SK-N-SH (cell line): ENCODE measurements around the gene ASIC2. TPM values are rescaled to one million over a fixed set of nuclear protein-coding genes. Genes with fewer than 3 reads are reported as not detected.

Experiments used
- CTCF ChIA-PET: fragments of 300-600, 350-600 bp; formaldehyde crosslinking; extraction: SDS; loops from one replicate; lab custom pipeline; 2021; lab: Yijun Ruan, JAX
- POLR2A ChIA-PET: fragments of 350-600 bp; sonication (Branson Sonifier 250); formaldehyde crosslinking; extraction: SDS; loops from one replicate; lab custom pipeline; 2020; ENCODE audit warnings: antibody characterized with exemption, inconsistent platforms; lab: Yijun Ruan, JAX
- DNase-seq: peaks from one replicate; pipeline ENCODE4 v3.0.0; 2012
- H2AFZ ChIP-seq: fragments of 200-600 bp; sonication (generic); 2 replicates; pipeline ENCODE4 v1.8.1; 2016; ENCODE audit warnings: antibody characterized with exemption, mild to moderate bottlenecking, low read depth
- H3F3A ChIP-seq: fragments of 200-600 bp; sonication (generic); replicated peaks from 2 replicates; pipeline ENCODE3; 2016; ENCODE audit warnings: antibody characterized with exemption, mild to moderate bottlenecking; ENCODE audit not compliant: insufficient read depth
- H3K27ac ChIP-seq, 2 experiments: fragments of 200-500 bp in 1 of 2; fragments of 200-600 bp in 1 of 2; sonication (Bioruptor generic) in 1 of 2; sonication (generic), shearing (Covaris generic) in 1 of 2; 2 replicates each; pipeline versions ENCODE4 v1.5.1 to v1.6.1; 2014 to 2016; ENCODE audit warnings: low read depth in 2 of 2, inconsistent platforms in 1 of 2, low read length in 1 of 2, mild to moderate bottlenecking in 1 of 2, mixed read lengths in 1 of 2
- H3K27me3 ChIP-seq: fragments of 200-600 bp; sonication (generic), shearing (Covaris generic); 2 replicates; pipeline ENCODE4 v1.6.1; 2016; ENCODE audit warnings: mixed run types; ENCODE audit not compliant: insufficient read depth
- H3K36me3 ChIP-seq, 2 experiments: fragments of 200-500 bp in 1 of 2; fragments of 200-600 bp in 1 of 2; sonication (Bioruptor generic) in 1 of 2; sonication (generic) in 1 of 2; replicated peaks in 1 of 2; 2 replicates each; pipeline versions ENCODE3 to v1.5.1; 2014 to 2016; ENCODE audit warnings: low read length in 1 of 2, mild to moderate bottlenecking in 1 of 2; ENCODE audit not compliant: insufficient read depth in 2 of 2, control insufficient read depth in 1 of 2
- H3K4me1 ChIP-seq, 2 experiments: fragments of 200-500 bp in 1 of 2; fragments of 200-600 bp in 1 of 2; sonication (Bioruptor generic) in 1 of 2; sonication (generic), shearing (Covaris generic) in 1 of 2; 2 replicates each; pipeline versions ENCODE4 v1.5.1 to v1.6.1; 2014 to 2016; ENCODE audit warnings: low read depth in 1 of 2, low read length in 1 of 2, mixed run types in 1 of 2; ENCODE audit not compliant: insufficient read depth in 2 of 2, control insufficient read depth in 1 of 2
- H3K4me2 ChIP-seq: fragments of 200-600 bp; sonication (generic), shearing (Covaris generic); 2 replicates; pipeline ENCODE4 v1.6.1; 2017; ENCODE audit warnings: mixed run types
- H3K4me3 ChIP-seq, 2 experiments: fragments of 200-500 bp in 1 of 2; fragments of 200-600 bp in 1 of 2; sonication (Bioruptor generic) in 1 of 2; sonication (generic), shearing (Covaris generic) in 1 of 2; 2 replicates each; pipeline versions ENCODE4 v1.5.1 to v1.8.1; 2014 to 2016; ENCODE audit warnings: low read depth in 2 of 2, inconsistent platforms in 1 of 2, low read length in 1 of 2, mild to moderate bottlenecking in 1 of 2, mixed read lengths in 1 of 2, moderate library complexity in 1 of 2
- H3K79me2 ChIP-seq: fragments of 200-600 bp; sonication (generic); 2 replicates; pipeline ENCODE4 v1.8.1; 2017; ENCODE audit warnings: mild to moderate bottlenecking; ENCODE audit not compliant: insufficient read depth
- H3K9ac ChIP-seq: fragments of 200-600 bp; sonication (generic); 2 replicates; pipeline ENCODE4 v1.6.1; 2017; ENCODE audit warnings: mixed run types
- H3K9me2 ChIP-seq: fragments of 200-600 bp; sonication (generic); 2 replicates; pipeline ENCODE4 v1.6.1; 2017; ENCODE audit warnings: mixed run types
- H3K9me3 ChIP-seq: fragments of 200-600 bp; sonication (generic); 2 replicates; pipeline ENCODE4 v1.6.1; 2017; ENCODE audit warnings: mixed run types, mild to moderate bottlenecking, moderate library complexity
- H4K20me1 ChIP-seq: fragments of 200-600 bp; sonication (generic); 2 replicates; pipeline ENCODE4 v1.6.1; 2017; ENCODE audit warnings: mild to moderate bottlenecking, mixed run types; ENCODE audit not compliant: insufficient read depth
- CHD2 ChIP-seq: fragments of 150-350 bp; IDR thresholded peaks from 2 replicates; pipeline ENCODE4 v1.6.1; 2018; ENCODE audit warnings: low read length; ENCODE audit not compliant: partially characterized antibody
- ELF1 ChIP-seq: IDR thresholded peaks from 2 replicates; pipeline ENCODE4 v1.4.0; 2012
- FOXM1 ChIP-seq: IDR thresholded peaks from 2 replicates; pipeline ENCODE4 v1.4.0; 2012; ENCODE audit warnings: low read depth, mild to moderate bottlenecking
- GABPA ChIP-seq: IDR thresholded peaks from 2 replicates; pipeline ENCODE4 v1.4.0; 2012; ENCODE audit warnings: low read depth, mild to moderate bottlenecking
- MXI1 ChIP-seq: IDR thresholded peaks from 2 replicates; pipeline ENCODE4 v1.6.1; 2012; ENCODE audit warnings: mild to moderate bottlenecking, low read depth, low read length, improper control_type of control experiment
- NFIC ChIP-seq: IDR thresholded peaks from 2 replicates; pipeline ENCODE4 v1.4.0; 2012; ENCODE audit warnings: borderline replicate concordance
- POLR2AphosphoS5 ChIP-seq: IDR thresholded peaks from 2 replicates; pipeline ENCODE4 v1.6.1; 2012; ENCODE audit warnings: low read depth, low read length
- RCOR1 ChIP-seq: fragments of 150-350 bp; IDR thresholded peaks from 2 replicates; pipeline ENCODE4 v1.6.1; 2017; ENCODE audit warnings: antibody characterized with exemption, low read length
- RFX5 ChIP-seq: IDR thresholded peaks from 2 replicates; pipeline ENCODE4 v1.6.1; 2012; ENCODE audit warnings: mild to moderate bottlenecking, improper control_type of control experiment, low read length
- RXRA ChIP-seq: IDR thresholded peaks from 2 replicates; pipeline ENCODE4 v1.4.0; 2012; ENCODE audit warnings: low read depth, mild to moderate bottlenecking, borderline replicate concordance
- SIN3A ChIP-seq: IDR thresholded peaks from 2 replicates; pipeline ENCODE4 v1.6.1; 2012; ENCODE audit warnings: low read depth, mild to moderate bottlenecking, low read length, moderate library complexity, borderline replicate concordance
- TAF1 ChIP-seq: IDR thresholded peaks from 2 replicates; pipeline ENCODE4 v1.6.1; 2012; ENCODE audit warnings: low read depth, mild to moderate bottlenecking, low read length, moderate library complexity, borderline replicate concordance
- TCF12 ChIP-seq: IDR thresholded peaks from 2 replicates; pipeline ENCODE4 v1.4.0; 2012
- TEAD4 ChIP-seq: IDR thresholded peaks from 2 replicates; pipeline ENCODE4 v1.4.0; 2012; ENCODE audit warnings: mild to moderate bottlenecking, borderline replicate concordance; ENCODE audit not compliant: insufficient read depth
- WGBS: methylation state at CpG from one replicate; pipeline ENCODE4 v1.1.6; 2017; ENCODE audit warnings: low lambda C conversion rate; 5-methylcytosine and 5-hydroxymethylcytosine counted together
- polyA plus RNA-seq, 3 experiments: library from polyadenylated mRNA; depleted of rRNA; stranded (reverse); fragments of >200 nt; gene quantifications; 2 replicates each; pipeline ENCODE4 v1.2.3, GENCODE V29; 2012
- TF ChIP-seq, protein P1 (sequence below): fragments of 150-350 bp; IDR thresholded peaks from 2 replicates; pipeline ENCODE4 v1.6.1; 2017; ENCODE audit warnings: antibody characterized with exemption, low read length, low read depth, borderline replicate concordance
- TF ChIP-seq, protein P2 (sequence below): fragments of 150-350 bp; IDR thresholded peaks from 2 replicates; pipeline ENCODE4 v1.6.1; 2016; ENCODE audit warnings: mild to moderate bottlenecking, low read depth, low read length
- TF ChIP-seq, protein P3 (sequence below): fragments of 200-600 bp; sonication (generic); IDR thresholded peaks from 2 replicates; pipeline ENCODE4 v1.6.1; 2017; ENCODE audit warnings: antibody characterized with exemption, mild to moderate bottlenecking, moderate library complexity

Gene ASIC2
- polyA plus RNA-seq, 1 of the 3 experiments (the other 2 are of a cell fraction), result 0.08 TPM

DNA sequence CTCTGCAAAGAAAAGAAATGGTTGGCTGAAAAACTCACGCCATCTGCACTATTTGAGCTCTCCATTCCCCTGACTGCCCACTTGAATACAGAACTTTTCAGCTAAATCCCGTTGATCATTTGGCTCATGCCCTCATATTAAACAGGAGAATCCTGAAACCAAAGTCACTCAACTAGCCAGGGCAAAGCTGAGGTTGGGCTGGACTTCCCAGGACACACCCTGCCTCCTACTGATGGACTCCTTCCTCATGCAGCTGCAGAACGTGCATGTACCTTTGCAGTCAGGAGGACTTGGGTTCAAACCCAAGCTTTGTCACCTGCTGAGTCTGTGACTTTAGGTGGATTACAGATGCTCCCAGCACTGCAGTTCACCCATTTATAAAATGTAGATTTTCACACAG is 7.7 kb downstream of the ASIC2 start:
- H3K36me3 ChIP-seq, result no peaks in the 10 kb centered on the region
- H4K20me1 ChIP-seq, result no peaks in the 10 kb centered on the region
- POLR2A ChIA-PET, result no interaction called here
- DNase-seq, result no peak
- peaks cover 2% of the 10 kb centered on the region; the same call in 1 of the 2 replicates for H3K27me3 ChIP-seq
- H3K9me3 ChIP-seq, result no peaks in the 10 kb centered on the region
- H3K4me3 ChIP-seq, result no peak overlapping the region
- peaks cover 0 to 5% of the 10 kb centered on the region in 2 experiments; a peak in 2 of 4 replicates for H3K4me1 ChIP-seq
- H3K9me2 ChIP-seq, result no peaks in the 10 kb centered on the region
- CTCF ChIA-PET, result no interaction called here
- H3F3A ChIP-seq, result no peaks in the 10 kb centered on the region
- WGBS, result 51% methylated on average over 3 of the region's 3 CpGs
- no peak overlapping the region for H2AFZ ChIP-seq
- H3K27ac ChIP-seq, result no peak overlapping the region
- no peak overlapping the region for H3K4me2 ChIP-seq
- TF ChIP-seq RCOR1 (no peak), NFIC (no peak), TAF1 (no peak), RXRA (no peak), GABPA (no peak), TCF12 (no peak), ELF1 (no peak), TEAD4 (no peak), CHD2 (no peak), MXI1 (no peak), SIN3A (no peak), POLR2AphosphoS5 (no peak), RFX5 (no peak), FOXM1 (no peak)
- TF ChIP-seq, protein P1, sequence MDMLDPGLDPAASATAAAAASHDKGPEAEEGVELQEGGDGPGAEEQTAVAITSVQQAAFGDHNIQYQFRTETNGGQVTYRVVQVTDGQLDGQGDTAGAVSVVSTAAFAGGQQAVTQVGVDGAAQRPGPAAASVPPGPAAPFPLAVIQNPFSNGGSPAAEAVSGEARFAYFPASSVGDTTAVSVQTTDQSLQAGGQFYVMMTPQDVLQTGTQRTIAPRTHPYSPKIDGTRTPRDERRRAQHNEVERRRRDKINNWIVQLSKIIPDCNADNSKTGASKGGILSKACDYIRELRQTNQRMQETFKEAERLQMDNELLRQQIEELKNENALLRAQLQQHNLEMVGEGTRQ, result no peak
- TF ChIP-seq, protein P2, sequence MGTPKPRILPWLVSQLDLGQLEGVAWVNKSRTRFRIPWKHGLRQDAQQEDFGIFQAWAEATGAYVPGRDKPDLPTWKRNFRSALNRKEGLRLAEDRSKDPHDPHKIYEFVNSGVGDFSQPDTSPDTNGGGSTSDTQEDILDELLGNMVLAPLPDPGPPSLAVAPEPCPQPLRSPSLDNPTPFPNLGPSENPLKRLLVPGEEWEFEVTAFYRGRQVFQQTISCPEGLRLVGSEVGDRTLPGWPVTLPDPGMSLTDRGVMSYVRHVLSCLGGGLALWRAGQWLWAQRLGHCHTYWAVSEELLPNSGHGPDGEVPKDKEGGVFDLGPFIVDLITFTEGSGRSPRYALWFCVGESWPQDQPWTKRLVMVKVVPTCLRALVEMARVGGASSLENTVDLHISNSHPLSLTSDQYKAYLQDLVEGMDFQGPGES, result no peak
- TF ChIP-seq, protein P3, sequence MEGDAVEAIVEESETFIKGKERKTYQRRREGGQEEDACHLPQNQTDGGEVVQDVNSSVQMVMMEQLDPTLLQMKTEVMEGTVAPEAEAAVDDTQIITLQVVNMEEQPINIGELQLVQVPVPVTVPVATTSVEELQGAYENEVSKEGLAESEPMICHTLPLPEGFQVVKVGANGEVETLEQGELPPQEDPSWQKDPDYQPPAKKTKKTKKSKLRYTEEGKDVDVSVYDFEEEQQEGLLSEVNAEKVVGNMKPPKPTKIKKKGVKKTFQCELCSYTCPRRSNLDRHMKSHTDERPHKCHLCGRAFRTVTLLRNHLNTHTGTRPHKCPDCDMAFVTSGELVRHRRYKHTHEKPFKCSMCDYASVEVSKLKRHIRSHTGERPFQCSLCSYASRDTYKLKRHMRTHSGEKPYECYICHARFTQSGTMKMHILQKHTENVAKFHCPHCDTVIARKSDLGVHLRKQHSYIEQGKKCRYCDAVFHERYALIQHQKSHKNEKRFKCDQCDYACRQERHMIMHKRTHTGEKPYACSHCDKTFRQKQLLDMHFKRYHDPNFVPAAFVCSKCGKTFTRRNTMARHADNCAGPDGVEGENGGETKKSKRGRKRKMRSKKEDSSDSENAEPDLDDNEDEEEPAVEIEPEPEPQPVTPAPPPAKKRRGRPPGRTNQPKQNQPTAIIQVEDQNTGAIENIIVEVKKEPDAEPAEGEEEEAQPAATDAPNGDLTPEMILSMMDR, result no peak
- H3K79me2 ChIP-seq, result no peaks in the 10 kb centered on the region
- no peak overlapping the region for H3K9ac ChIP-seq
